Karpas-422 (cell line): ENCODE measurements around the gene CNTN4. TPM values are rescaled to one million over a fixed set of nuclear protein-coding genes. Genes with fewer than 3 reads are reported as not detected.

Experiments
- DNase-seq: peaks from one replicate; pipeline ENCODE4 v3.0.0-alpha.2; 2015
- H2AFZ ChIP-seq: fragments of 200-600 bp; sonication (generic); 2 replicates; pipeline ENCODE4 v1.6.1; 2014; ENCODE audit warnings: antibody characterized with exemption, low read length, mixed read lengths
- H3K27ac ChIP-seq: fragments of 200-600 bp; sonication (generic); 2 replicates; pipeline ENCODE4 v1.5.1; 2014; ENCODE audit warnings: mild to moderate bottlenecking, low read length, moderate library complexity
- H3K27me3 ChIP-seq: fragments of 200-600 bp; sonication (generic); 2 replicates; pipeline ENCODE4 v1.6.1; 2014; ENCODE audit warnings: low read length, mixed read lengths
- H3K36me3 ChIP-seq: fragments of 200-600 bp; sonication (generic); 2 replicates; pipeline ENCODE4 v1.6.1; 2014; ENCODE audit warnings: low read length, mixed read lengths; ENCODE audit not compliant: insufficient read depth
- H3K4me1 ChIP-seq: fragments of 200-600 bp; sonication (generic); 2 replicates; pipeline ENCODE4 v1.6.1; 2014; ENCODE audit warnings: mild to moderate bottlenecking, low read length, mixed read lengths
- H3K4me2 ChIP-seq: fragments of 200-600 bp; sonication (generic); 2 replicates; pipeline ENCODE4 v1.6.1; 2014; ENCODE audit warnings: low read length, low read depth, mild to moderate bottlenecking; ENCODE audit not compliant: poor library complexity, severe bottlenecking
- H3K4me3 ChIP-seq: fragments of 200-600 bp; sonication (generic); 2 replicates; pipeline ENCODE4 v1.5.1; 2014; ENCODE audit warnings: mild to moderate bottlenecking, antibody characterized with exemption, low read length, mixed read lengths
- H3K79me2 ChIP-seq: fragments of 200-600 bp; sonication (generic); 2 replicates; pipeline ENCODE4 v1.6.1; 2014; ENCODE audit warnings: mild to moderate bottlenecking, low read length, mixed read lengths
- H3K9ac ChIP-seq: fragments of 200-600 bp; sonication (generic); 2 replicates; pipeline ENCODE4 v1.6.0; 2014; ENCODE audit warnings: low read length
- H3K9me2 ChIP-seq: fragments of 200-600 bp; sonication (generic), shearing (Covaris generic); replicated peaks from 2 replicates; pipeline ENCODE4 v1.6.0; 2014; ENCODE audit warnings: mild to moderate bottlenecking, low read length, moderate library complexity; ENCODE audit not compliant: insufficient read depth
- H3K9me3 ChIP-seq: fragments of 300-700, 200-600 bp; sonication (generic); 2 replicates; pipeline ENCODE4 v1.6.1; 2014; ENCODE audit warnings: low read length, mixed read lengths
- H4K20me1 ChIP-seq: fragments of 200-600 bp; sonication (generic); 2 replicates; pipeline ENCODE4 v1.6.1; 2014; ENCODE audit warnings: mild to moderate bottlenecking, antibody characterized with exemption, low read length, low read depth; ENCODE audit not compliant: insufficient read depth
- total RNA-seq: library from RNA; depleted of rRNA; stranded (reverse); fragments of >200 nt; shearing (Covaris generic); gene quantifications from 2 replicates; pipeline ENCODE4 v1.2.3, GENCODE V29; 2014; ENCODE audit warnings: low replicate concordance

The CNTN4 gene
- total RNA-seq, 1 experiment from 2014 or later, result 0.19 TPM

DNA sequence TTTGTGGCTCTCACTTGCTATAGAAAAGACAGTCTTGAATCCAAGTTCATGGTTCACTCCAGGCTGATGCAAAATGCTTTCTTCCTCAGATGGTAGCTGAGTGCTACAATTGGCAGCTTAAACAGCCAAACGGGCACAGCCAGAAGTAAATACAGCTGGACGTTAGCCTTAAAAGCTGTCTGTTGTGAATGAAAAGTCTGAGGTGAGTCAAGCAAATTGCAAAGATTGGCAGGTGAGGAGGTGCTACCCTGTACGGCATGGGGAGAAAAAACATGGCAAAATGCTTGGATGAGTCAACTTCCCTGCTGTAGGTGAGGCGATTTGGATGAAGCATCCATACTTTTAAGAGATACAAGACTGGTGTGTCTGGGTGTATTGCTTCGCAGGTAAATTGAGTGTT is 971.1 kb downstream of the CNTN4 start:
- H3K4me1 ChIP-seq, result no peaks in the 10 kb centered on the region
- no peak overlapping the region for H3K9ac ChIP-seq
- H4K20me1 ChIP-seq, result no peaks in the 10 kb centered on the region
- no peaks in the 10 kb centered on the region for H3K36me3 ChIP-seq
- H2AFZ ChIP-seq, result no peak overlapping the region
- H3K79me2 ChIP-seq, result no peaks in the 10 kb centered on the region
- no peak for DNase-seq
- H3K9me3 ChIP-seq, result no peaks in the 10 kb centered on the region
- no peak overlapping the region for H3K4me3 ChIP-seq
- H3K27me3 ChIP-seq, result no peaks in the 10 kb centered on the region
- H3K27ac ChIP-seq, result no peak overlapping the region
- no peak overlapping the region for H3K4me2 ChIP-seq
- no peaks in the 10 kb centered on the region for H3K9me2 ChIP-seq

DNA sequence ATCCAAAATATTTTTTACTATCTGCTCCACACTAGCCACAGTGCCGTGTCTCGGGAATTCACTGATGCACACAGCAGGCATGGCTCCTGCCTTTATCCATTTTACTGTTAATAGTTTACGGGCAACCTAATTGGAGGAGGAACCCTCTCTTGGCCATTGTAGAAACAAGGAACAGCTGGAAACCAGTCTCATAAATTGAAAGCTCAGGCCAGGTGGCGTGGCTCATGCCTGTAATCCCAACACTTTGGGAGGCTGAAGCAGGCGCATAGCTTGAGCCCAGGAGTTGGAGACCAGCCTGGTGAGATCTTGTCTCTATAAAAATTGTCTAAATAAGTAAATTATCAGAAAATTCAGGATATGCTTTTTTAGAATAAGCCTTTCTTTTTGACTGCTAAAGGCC is 972.5 kb downstream of the CNTN4 start:
- Histone ChIP-seq H3K27me3 (no peaks in the 10 kb centered on the region), H3K9me3 (no peaks in the 10 kb centered on the region), H3K79me2 (no peaks in the 10 kb centered on the region), H3K4me3 (no peak overlapping the region), H3K27ac (no peak overlapping the region), H3K4me2 (no peak overlapping the region), H4K20me1 (no peaks in the 10 kb centered on the region), H2AFZ (no peak overlapping the region), H3K36me3 (no peaks in the 10 kb centered on the region), H3K4me1 (no peaks in the 10 kb centered on the region), H3K9me2 (no peaks in the 10 kb centered on the region), H3K9ac (no peak overlapping the region)
- no peak for DNase-seq

DNA sequence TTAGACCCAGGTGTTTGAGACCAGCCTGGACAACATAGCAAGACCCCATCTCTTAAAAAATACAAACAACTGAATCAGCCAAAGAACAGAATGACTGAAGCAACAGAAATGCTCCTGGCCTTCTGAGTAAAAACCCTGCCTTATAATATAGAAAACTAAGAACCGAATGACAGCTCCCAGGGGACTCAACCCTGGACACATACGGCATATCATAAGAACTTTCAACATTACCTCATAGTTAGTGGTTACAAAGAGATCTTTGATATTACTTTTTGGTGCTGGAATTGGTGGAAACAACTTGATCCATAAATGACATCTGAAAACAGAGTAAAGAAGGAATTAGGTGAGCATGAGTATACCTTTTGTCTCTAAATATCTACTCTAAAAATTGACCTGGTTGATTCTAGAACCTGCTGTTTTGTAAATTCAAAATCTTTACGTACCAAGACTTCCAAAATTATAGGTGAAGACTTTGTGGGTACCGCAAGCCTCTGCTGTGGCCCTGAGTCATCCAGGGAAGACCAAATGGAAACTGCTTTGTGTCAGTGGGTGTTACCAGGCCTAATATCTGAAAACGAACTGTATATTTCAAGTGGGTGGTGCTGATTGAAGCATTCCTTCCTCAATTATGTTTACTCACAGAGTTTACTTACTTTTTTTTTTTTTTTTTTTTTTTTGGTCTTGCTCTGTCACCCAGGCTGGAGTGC is 976.0 kb downstream of the CNTN4 start:
- Histone ChIP-seq H3K9me2 (no peaks in the 10 kb centered on the region), H3K27ac (no peak overlapping the region), H4K20me1 (no peaks in the 10 kb centered on the region), H2AFZ (no peak overlapping the region), H3K27me3 (no peaks in the 10 kb centered on the region), H3K4me2 (no peak overlapping the region), H3K36me3 (no peaks in the 10 kb centered on the region), H3K4me3 (no peak overlapping the region), H3K79me2 (no peaks in the 10 kb centered on the region), H3K4me1 (no peaks in the 10 kb centered on the region), H3K9ac (no peak overlapping the region), H3K9me3 (no peaks in the 10 kb centered on the region)
- no peak for DNase-seq

DNA sequence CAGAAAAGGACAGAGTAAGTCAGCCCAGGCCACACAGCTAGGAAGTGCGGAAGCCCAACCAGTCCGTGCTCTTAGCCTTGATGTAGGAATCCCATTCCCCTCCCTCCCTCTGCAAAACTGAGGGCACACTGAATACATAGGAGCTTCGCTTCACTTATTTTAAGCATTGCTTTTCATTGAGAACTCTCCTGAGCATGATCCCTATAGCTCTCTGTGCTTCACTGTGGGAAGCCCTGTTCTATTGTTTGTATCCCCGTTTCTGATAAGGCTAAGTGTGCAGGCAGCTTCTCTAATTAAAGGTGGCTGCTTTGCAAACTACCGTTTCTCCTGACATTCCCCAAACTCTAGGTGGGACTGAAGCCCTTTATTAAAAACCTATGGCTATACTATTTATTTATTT is 981.6 kb downstream of the CNTN4 start:
- H3K4me2 ChIP-seq, result no peak overlapping the region
- no peak overlapping the region for H3K27ac ChIP-seq
- H2AFZ ChIP-seq, result no peak overlapping the region
- no peaks in the 10 kb centered on the region for H3K36me3 ChIP-seq
- peaks cover 13% of the 10 kb centered on the region for H3K4me1 ChIP-seq
- H3K9ac ChIP-seq, result no peak overlapping the region
- H3K9me2 ChIP-seq, result no peaks in the 10 kb centered on the region
- DNase-seq, result no peak
- no peak overlapping the region for H3K4me3 ChIP-seq
- H4K20me1 ChIP-seq, result no peaks in the 10 kb centered on the region; the same call in 1 of the 2 replicates
- H3K79me2 ChIP-seq, result no peaks in the 10 kb centered on the region
- H3K9me3 ChIP-seq, result no peaks in the 10 kb centered on the region
- no peaks in the 10 kb centered on the region for H3K27me3 ChIP-seq

DNA sequence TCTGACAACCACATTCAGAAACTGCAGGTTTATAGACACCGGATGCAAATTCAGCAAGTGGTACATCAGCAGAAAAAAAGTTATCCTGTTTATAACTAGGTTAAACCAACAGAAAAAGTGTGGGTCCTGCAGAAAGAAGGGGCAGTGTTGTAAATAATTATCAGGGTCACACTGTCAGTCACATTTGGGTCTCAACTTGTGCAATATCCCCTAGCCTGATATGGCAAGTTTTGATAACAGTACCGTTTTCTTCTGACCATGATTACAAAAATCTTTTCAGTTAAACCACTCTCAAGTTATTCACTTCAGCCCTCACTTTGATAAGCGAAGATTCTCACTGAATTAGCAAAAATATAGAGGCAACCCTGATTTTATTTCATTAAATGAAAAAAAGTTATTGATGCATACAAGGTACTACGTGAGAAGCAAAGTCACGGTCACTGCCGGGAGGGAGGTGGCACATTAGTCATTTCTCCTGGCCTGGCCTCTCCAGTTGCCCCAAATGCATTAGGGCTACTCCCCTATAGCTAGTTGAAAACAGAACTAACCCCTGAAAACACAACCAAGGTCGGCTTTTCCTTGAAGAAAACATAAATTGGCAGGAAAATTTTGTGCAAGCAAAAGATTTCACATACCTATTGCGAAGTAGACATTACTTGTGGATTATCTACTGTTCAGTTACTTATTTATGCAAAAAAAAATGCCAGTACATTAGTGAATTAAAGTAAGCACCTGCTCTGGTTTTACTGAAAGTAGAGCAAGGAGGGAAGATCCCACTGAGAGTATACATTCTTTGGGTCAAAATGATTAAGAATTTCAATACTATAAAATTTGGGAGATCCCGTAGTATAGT is 982.9 kb downstream of the CNTN4 start:
- Histone ChIP-seq H3K27me3 (no peaks in the 10 kb centered on the region), H2AFZ (no peak overlapping the region)
- no peak for DNase-seq

DNA sequence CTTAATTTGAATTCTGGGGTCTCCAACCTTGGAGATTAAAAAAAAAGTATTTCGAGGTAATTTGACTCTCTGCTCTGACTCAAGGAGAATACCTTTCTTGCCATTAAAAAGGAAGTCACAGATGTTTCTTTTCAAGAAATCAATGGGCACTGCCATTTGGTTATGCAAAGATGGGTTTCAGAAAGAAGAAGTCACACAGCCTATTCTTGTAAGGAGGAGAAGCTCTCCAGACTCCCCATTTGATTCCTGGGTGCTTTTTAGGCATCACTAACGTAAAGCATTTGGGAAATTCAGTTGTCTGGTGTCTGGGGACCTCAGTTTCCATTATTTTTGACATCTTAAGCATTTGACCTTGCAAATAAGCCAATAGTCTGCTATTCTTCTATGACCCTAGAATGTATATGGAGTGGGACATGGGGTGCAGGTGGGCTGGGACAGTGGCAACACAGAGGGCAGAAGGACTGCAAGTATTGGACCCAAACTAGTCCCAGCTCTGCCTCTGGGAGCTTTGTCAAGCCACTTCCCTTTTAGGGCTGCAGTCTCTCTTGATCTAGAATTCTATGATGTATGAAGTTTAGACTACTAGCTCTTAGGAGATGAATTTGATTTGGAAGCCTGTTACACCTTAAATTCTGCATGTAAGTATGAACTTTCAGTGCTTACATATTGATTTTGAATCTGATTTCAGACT is 983.7 kb downstream of the CNTN4 start:
- peak; percentile 74 for DNase-seq
- Histone ChIP-seq H3K27me3 (no peaks in the 10 kb centered on the region), H4K20me1 (no peaks in the 10 kb centered on the region; the same call in 1 of the 2 replicates), H3K9me3 (no peaks in the 10 kb centered on the region), H3K9me2 (no peaks in the 10 kb centered on the region), H2AFZ (no peak overlapping the region), H3K4me2 (peak overlapping the region; percentile 15), H3K36me3 (no peaks in the 10 kb centered on the region), H3K4me3 (no peak overlapping the region), H3K4me1 (peaks cover 20% of the 10 kb centered on the region), H3K9ac (no peak overlapping the region), H3K79me2 (no peaks in the 10 kb centered on the region), H3K27ac (no peak overlapping the region)

More for the DNA sequence above, 982.9 kb downstream of the CNTN4 start:
- no peaks in the 10 kb centered on the region for H3K36me3 ChIP-seq
- no peak overlapping the region for H3K4me2 ChIP-seq
- H4K20me1 ChIP-seq, result no peaks in the 10 kb centered on the region; the same call in 1 of the 2 replicates
- peaks cover 13% of the 10 kb centered on the region for H3K4me1 ChIP-seq
- H3K79me2 ChIP-seq, result no peaks in the 10 kb centered on the region
- no peaks in the 10 kb centered on the region for H3K9me3 ChIP-seq
- no peaks in the 10 kb centered on the region for H3K9me2 ChIP-seq
- no peak overlapping the region for H3K27ac ChIP-seq
- H3K4me3 ChIP-seq, result no peak overlapping the region
- no peak overlapping the region for H3K9ac ChIP-seq

DNA sequence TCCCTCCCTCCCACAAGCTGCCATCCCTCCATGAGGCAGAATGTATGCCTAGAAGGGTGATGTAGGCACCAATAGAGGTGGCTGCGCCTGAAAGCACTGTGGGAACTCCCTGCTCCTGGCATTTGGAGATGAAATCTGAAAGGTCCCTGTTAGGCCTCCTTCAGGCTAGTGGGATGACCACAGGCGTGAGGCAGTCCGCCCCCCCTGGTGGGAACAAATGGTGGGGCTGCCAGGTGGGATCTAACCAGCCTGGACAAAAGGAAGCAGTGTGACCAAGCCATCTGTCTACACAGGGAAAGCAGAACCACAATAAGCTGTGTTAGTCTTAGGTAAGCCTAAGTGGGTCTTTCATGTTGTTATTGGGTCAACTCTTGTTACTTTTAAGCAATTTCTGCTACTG is 986.2 kb downstream of the CNTN4 start:
- Histone ChIP-seq H3K79me2 (no peaks in the 10 kb centered on the region), H3K9me3 (no peaks in the 10 kb centered on the region), H3K36me3 (no peaks in the 10 kb centered on the region), H3K4me3 (no peak overlapping the region), H3K27ac (no peak overlapping the region), H2AFZ (no peak overlapping the region), H3K27me3 (no peaks in the 10 kb centered on the region), H3K9ac (no peak overlapping the region), H3K4me1 (peaks cover 41% of the 10 kb centered on the region), H3K4me2 (no peak overlapping the region), H4K20me1 (no peaks in the 10 kb centered on the region; the same call in 1 of the 2 replicates), H3K9me2 (no peaks in the 10 kb centered on the region)
- DNase-seq, result no peak

DNA sequence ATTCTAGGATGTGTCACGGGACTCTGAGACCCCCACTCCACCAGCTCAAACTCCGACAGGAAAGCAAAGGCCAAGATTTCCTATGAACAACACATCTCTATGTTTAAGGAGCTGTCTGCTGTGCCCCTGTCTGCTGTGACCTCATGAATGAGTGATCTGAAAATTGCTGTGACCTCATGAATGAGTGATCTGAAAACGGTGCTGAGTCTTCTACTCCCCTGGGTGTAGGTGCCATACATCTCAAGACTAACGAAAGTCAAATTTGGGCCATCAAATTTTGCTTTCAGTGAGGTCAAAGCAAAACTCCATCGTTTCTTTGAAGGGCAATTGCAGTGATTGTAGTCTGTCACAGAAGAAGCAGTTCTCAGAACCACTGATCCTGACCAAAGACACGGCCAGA is 987.1 kb downstream of the CNTN4 start:
- Histone ChIP-seq H2AFZ (no peak overlapping the region), H3K4me2 (no peak overlapping the region), H3K9me3 (no peaks in the 10 kb centered on the region), H3K27me3 (no peaks in the 10 kb centered on the region), H3K36me3 (no peaks in the 10 kb centered on the region), H3K9me2 (no peaks in the 10 kb centered on the region), H3K4me3 (no peak overlapping the region), H3K79me2 (no peaks in the 10 kb centered on the region), H3K4me1 (peaks cover 41% of the 10 kb centered on the region), H3K9ac (no peak overlapping the region), H3K27ac (no peak overlapping the region), H4K20me1 (no peaks in the 10 kb centered on the region; the same call in 1 of the 2 replicates)
- peak; percentile 37 for DNase-seq
